Colonic mucosa (tissue), 4 donors: ENCODE results near the gene RPS26. TPM values are rescaled to one million over a fixed set of nuclear protein-coding genes. Genes with fewer than 3 reads are reported as not detected.
"Not testable (repeated sequence)": the region's sequence is repeated elsewhere in the genome, so short reads cannot be mapped to it uniquely, and the experiment has no call there.

Experiments
- DNase-seq: peaks from one replicate; pipeline ENCODE4 v3.0.0-alpha.2; 2020
- H3K27ac ChIP-seq: fragments of 200-600 bp; one replicate; pipeline ENCODE4 v1.8.0; 2021
- H3K27me3 ChIP-seq: fragments of 200-600 bp; one replicate; pipeline ENCODE4 v1.8.0; 2021
- H3K36me3 ChIP-seq: fragments of 200-600 bp; one replicate; pipeline ENCODE4 v1.8.0; 2021
- H3K4me1 ChIP-seq: fragments of 200-600 bp; one replicate; pipeline ENCODE4 v1.8.0; 2021; ENCODE audit warnings: mild to moderate bottlenecking
- H3K4me3 ChIP-seq: fragments of 200-600 bp; one replicate; pipeline ENCODE4 v1.8.0; 2021
- H3K9ac ChIP-seq, 2 donors: one replicate each; pipeline ENCODE4 v1.7.0; 2013; ENCODE audit warnings: control low read depth in 2 of 2, low read depth in 2 of 2, low read length in 2 of 2
- H3K9me3 ChIP-seq: fragments of 200-600 bp; one replicate; pipeline ENCODE4 v1.8.0; 2021
- intact Hi-C: fragments of 100-400 bp; cut with DNase I; formaldehyde crosslinking; loops from one replicate; pipeline ENCODE4 v1.14.1; 2022
- total RNA-seq, 2 donors: library from RNA; stranded (reverse); fragmentation: NEBNext Ultra II Directional in 1 of 2; extraction: Animal tissue kit (Norgen Biotek cat#: 25700) in 1 of 2; gene quantifications; one replicate each; pipeline ENCODE4 v1.2.1, GENCODE V29; 2021
- TF ChIP-seq, protein P1 (sequence below): fragments of 200-600 bp; IDR thresholded peaks from one replicate; pipeline ENCODE4 v1.8.0; 2022; ENCODE audit warnings: antibody characterized with exemption, mild to moderate bottlenecking
- donor health status: healthy.
- donor health status: DM: no; HTN: no; CAD: no.
- donor health status: DM: no; HTN: no; CAD: no.

RPS26 gene
- total RNA-seq, 2 donors from 2014 or later, result 53.1 to 80.5 TPM

DNA sequence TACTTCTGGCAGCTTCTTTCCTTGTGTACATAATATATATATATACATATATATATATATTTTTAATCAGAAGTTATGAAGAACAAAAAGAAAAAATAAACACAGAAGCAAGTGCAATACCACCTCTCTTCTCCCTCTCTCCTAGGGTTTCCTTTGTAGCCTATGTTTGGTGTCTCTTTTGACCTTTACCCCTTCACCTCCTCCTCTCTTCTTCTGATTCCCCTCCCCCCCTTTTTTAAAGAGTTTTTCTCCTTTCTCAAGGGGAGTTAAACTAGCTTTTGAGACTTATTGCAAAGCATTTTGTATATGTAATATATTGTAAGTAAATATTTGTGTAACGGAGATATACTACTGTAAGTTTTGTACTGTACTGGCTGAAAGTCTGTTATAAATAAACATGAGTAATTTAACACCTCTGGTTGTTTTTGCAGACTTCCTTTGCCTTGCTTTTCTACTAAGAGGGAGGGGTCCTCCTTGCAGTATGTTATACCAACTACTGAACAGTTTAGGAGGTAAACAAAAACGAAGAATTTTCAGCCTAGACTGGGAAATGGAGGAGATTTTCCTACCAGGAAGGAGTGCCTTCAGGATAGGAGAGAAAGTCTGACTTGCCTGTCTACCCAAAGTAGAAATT is 3.6 kb upstream of the RPS26 start:
- DNase-seq, result no peak
- Histone ChIP-seq H3K27me3 (no peaks in the 10 kb centered on the region), H3K36me3 (no peaks in the 10 kb centered on the region), H3K9ac (no peak overlapping the region), H3K27ac (no peak overlapping the region), H3K9me3 (no peaks in the 10 kb centered on the region), H3K4me1 (peaks cover 3% of the 10 kb centered on the region), H3K4me3 (no peak overlapping the region)
- TF ChIP-seq, protein P1, sequence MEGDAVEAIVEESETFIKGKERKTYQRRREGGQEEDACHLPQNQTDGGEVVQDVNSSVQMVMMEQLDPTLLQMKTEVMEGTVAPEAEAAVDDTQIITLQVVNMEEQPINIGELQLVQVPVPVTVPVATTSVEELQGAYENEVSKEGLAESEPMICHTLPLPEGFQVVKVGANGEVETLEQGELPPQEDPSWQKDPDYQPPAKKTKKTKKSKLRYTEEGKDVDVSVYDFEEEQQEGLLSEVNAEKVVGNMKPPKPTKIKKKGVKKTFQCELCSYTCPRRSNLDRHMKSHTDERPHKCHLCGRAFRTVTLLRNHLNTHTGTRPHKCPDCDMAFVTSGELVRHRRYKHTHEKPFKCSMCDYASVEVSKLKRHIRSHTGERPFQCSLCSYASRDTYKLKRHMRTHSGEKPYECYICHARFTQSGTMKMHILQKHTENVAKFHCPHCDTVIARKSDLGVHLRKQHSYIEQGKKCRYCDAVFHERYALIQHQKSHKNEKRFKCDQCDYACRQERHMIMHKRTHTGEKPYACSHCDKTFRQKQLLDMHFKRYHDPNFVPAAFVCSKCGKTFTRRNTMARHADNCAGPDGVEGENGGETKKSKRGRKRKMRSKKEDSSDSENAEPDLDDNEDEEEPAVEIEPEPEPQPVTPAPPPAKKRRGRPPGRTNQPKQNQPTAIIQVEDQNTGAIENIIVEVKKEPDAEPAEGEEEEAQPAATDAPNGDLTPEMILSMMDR, result no peak
- intact Hi-C loops, result loop anchor here (5.0 to 10.0 kb wide), 2 partner anchors 46 to 293 kb away; partner anchors contain the start of gene GDF11

DNA sequence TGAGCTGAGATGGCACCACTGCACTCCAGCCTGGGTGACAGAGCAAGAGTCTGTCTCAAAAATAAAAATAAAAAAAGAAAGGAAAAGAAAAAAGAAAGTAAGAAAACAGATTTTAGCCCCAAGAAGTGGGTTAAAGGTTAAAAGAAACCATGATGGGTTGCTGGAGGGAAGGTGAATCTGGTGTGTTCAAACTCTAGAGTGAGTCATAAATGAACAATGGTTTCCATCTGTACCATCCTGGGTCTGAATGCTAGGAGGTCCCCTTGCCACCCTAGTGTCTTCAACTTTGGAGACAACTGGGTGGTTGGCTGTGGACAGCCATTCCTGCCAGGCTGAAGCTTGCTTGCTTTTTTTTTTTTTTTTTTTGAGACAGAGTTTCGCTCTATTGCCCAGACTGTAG is 1.6 kb upstream of the RPS26 start:
- intact Hi-C loops, result loop anchor here (10.0 kb wide), 1 partner anchor 75 kb away; the partner anchor contains the start of genes RPL41 and ZC3H10
- TF ChIP-seq, protein P1, result no peak
- no peak for DNase-seq
- Histone ChIP-seq H3K9me3 (no peaks in the 10 kb centered on the region), H3K27ac (no peak overlapping the region), H3K27me3 (no peaks in the 10 kb centered on the region), H3K4me1 (peaks cover 5% of the 10 kb centered on the region), H3K9ac (no peak overlapping the region), H3K4me3 (no peak overlapping the region), H3K36me3 (peaks cover 16% of the 10 kb centered on the region)

DNA sequence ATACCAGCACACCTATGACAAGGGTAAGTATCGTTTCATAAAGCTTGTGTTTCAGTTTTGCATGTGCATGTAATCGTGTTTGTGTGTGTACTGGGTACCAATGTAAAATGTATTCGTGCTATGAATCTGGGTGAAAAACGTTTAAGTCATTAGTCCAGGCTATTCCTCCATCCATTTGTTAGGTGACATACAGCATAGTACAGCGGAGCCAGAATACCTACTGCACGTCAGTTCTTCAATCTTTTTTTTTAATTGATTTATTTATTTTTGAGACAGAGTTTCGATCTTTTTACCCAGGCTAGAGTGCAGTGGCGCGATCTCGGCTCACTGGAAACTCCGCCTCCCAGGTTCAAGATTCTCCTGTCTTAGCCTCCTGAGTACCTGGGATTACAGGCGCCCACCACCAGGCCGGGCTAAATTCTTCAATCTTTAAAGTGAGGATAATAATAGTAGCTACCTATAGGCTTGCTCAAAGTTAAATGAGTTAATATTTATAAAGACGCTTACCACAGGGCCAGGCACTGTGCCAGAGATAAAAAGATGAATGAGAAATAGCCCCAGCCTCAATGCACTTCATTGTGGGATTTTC is 661 bp upstream of the RPS26 start:
- Histone ChIP-seq H3K9me3 (no peaks in the 10 kb centered on the region), H3K27ac (peak overlapping the region; percentile 96), H3K27me3 (no peaks in the 10 kb centered on the region), H3K4me3 (peak overlapping the region; percentile 67), H3K9ac (peak overlapping the region; percentile 45 to 96), H3K4me1 (peaks cover 5% of the 10 kb centered on the region), H3K36me3 (peaks cover 16% of the 10 kb centered on the region)
- TF ChIP-seq, protein P1, result no peak
- DNase-seq, result peak; percentile 29
- intact Hi-C loops, result loop anchor here (10.0 kb wide), 1 partner anchor 74 kb away; the partner anchor contains the start of genes RPL41 and ZC3H10

DNA sequence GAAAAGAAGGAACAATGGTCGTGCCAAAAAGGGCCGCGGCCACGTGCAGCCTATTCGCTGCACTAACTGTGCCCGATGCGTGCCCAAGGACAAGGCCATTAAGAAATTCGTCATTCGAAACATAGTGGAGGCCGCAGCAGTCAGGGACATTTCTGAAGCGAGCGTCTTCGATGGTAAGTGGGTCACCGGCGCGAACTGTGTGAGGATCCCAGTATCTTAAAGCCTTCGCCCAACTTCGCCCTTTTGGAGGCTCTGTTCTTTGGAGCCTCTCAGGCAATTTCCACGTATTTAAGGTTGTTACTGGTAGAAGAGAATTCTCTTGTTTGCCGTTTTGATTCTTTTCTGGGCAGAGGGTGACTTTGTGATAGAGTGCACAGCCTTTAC is 704 bp downstream of the RPS26 start:
- peak overlapping the region; percentile 67 for H3K4me3 ChIP-seq
- H3K9ac ChIP-seq, result peak overlapping the region; percentile 86 to 96
- H3K36me3 ChIP-seq, result peaks cover 16% of the 10 kb centered on the region
- not testable (repeated sequence) for H3K9me3 ChIP-seq, H3K27me3 ChIP-seq, H3K4me1 ChIP-seq, DNase-seq
- H3K27ac ChIP-seq, result peak overlapping the region; percentile 96
- intact Hi-C loops, result loop anchor here (10.0 kb wide), 1 partner anchor 72 kb away; the partner anchor contains the start of genes RPL41 and ZC3H10

DNA sequence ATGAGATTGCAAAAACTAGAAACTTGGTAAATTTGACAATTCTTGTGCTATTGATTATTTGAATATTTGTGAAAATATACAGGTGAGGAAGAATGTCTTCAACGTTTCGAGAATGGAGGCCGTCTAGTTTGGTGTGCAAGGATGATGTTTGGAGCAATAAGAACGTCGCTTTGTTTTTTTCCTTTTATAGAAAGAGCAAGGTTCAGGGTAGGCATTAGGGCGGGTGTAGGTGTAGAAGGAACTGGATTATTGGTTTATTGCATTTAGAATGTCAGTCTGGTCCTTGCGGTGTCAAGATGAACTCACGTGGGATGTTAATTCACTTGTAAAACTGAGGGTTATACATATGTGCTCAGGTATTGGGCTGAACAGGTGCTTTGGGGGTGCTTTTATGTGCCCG is 1.1 kb downstream of the RPS26 start:
- H3K36me3 ChIP-seq, result peaks cover 16% of the 10 kb centered on the region
- TF ChIP-seq, protein P1, result no peak
- intact Hi-C loops, result loop anchor here (10.0 kb wide), 1 partner anchor 72 kb away; the partner anchor contains the start of genes RPL41 and ZC3H10
- H3K27ac ChIP-seq, result peak overlapping the region; percentile 96
- H3K4me1 ChIP-seq, result peaks cover 5% of the 10 kb centered on the region
- peak overlapping the region; percentile 86 to 96 for H3K9ac ChIP-seq
- H3K4me3 ChIP-seq, result peak overlapping the region; percentile 67
- H3K9me3 ChIP-seq, result no peaks in the 10 kb centered on the region
- DNase-seq, result peak; percentile 33
- H3K27me3 ChIP-seq, result no peaks in the 10 kb centered on the region
